HG03064 (cell line): ENCODE measurements around the gene TUBA4A.
"Not testable (repeated sequence)": the region's sequence is repeated elsewhere in the genome, so short reads cannot be mapped to it uniquely, and the experiment has no call there.

Experiments
- ATAC-seq: cut with Tn5 transposase; IDR thresholded peaks from one replicate; pipeline ENCODE4 v1.9.1; 2021; ENCODE audit warnings: low read depth; ENCODE audit not compliant: unreplicated experiment

The TUBA4A gene

DNA sequence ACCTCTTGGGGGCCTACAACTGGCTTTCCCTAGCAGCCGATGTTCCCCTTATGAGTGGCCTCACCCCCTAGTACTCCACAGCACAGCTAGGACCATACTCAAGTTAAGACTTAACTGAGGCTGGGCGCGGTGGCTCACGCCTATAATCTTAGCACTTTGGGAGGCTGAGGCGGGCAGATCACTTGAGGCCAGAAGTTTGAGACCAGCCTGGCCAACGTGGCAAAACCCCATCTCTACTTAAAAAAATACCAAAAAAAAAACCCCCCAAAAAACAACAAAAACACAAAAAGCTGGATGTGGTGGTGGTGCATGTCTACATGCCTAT is 33.4 kb upstream of the TUBA4A start:
- not testable (repeated sequence) for ATAC-seq

DNA sequence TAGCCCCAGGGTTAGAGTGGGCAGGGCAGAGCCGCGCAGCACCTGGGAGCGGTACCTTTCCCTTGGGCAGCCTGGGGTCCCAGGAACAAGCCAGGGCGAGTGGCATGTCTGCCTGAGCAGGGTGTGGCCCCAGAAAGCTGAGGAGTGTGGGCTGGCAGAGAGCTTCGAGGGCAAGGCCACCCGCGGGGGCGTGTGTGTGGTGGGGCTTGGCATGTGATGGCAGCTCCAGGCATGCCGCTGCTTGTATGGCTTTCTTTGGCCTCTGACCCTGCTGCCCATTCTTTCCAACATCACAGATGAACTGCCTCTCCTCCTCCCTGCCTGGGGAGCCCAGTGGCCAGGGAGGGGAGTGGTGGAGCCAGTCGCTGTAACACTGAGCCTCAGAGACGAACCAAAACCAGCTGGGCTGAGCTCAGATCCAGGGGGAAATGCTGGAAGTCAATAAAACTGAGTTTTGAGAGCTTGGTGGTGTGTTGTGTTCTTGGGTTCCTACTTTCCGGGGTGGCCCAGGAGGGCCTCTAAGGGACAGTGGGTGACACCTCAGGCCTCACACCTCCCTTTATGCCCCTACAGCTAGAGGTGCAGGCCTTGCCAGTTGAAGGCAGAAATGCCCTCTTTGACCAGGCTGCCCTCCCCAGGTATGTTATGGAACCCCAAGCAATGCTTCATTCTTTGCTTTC is 32.9 kb upstream of the TUBA4A start:
- no peak for ATAC-seq

DNA sequence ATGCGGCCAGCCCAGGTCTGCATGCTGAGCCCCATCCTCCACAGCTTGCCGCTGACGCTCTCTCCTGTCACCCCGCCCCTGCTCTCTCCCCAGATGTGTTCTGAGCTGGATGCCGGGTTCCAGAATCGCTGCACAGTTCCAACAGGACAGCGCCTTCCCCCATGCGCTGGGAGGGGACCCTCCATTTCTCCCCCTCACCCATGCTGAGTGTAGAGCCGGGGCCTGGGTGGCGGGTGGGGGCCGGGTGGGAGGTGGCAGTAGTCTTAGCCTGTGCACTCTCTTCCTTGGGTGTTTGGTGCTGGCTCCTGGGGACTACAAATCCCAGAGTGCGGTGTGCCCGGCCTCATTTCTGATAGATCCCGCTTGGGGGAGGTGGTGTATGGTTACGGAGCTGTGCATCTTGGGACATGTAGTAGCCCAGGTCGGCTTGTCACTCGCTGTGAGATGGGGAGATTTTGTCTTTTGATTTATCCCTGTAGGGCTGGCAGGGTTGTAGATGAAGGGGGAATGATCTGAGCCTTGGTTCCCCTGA is 32.2 kb upstream of the TUBA4A start:
- no peak for ATAC-seq

DNA sequence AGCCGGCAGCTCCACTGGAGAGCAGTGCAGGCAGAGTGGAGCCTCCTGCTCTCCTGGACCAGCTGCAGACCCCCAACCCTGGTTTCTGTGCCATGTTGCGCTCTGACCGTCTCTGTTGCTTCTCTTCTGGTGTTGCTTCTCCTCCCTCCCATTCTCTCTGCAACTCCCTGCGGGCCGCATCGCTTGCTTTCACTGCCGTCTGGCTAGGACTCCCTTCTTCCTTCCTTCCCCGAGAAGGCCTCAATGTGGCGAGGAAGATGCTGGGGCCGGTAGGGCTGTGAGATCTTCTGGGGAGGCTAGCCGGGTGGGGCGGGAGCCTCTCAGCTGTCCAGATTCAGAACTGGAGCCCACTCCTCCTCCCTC is 31.6 kb upstream of the TUBA4A start:
- no peak for ATAC-seq

DNA sequence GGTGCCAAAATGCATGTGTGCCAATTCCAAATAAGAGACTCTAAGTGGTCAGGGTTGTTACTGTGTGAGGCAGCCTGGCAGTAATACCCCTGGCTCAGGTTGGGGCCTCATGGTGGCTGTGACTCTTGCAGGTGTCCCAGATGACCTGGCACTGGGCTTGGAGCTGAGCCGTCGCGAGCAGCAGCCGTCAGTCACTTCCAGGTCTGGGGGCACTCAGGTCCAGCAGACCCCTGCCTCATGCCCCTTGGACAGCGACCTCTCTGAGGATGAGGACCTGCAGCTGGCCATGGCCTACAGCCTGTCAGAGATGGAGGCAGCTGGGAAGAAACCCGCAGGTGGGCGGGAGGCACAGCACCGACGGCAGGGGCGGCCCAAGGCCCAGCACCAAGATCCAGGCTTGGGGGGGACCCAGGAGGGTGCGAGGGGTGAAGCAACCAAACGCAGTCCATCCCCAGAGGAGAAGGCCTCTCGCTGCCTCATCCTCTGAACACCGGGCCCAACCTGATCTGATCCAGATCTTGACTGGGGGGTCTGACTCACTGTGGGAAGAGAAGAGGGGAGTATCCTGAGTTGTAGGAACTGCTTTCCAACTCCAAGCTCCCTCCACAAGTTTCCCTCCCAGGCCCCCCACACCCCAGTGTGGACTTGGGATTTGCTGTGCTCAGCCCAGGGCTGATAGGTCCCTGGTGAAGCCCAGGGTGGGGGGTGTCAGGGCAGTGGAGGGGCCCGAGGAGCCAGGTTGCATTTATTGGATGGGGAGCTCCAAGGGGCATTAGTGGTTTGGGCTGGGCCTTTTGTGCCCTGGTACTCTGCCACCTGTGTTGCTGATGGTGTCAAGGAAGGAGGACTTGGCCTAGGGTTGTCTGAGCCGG is 31.0 kb upstream of the TUBA4A start:
- ATAC-seq, result no peak

DNA sequence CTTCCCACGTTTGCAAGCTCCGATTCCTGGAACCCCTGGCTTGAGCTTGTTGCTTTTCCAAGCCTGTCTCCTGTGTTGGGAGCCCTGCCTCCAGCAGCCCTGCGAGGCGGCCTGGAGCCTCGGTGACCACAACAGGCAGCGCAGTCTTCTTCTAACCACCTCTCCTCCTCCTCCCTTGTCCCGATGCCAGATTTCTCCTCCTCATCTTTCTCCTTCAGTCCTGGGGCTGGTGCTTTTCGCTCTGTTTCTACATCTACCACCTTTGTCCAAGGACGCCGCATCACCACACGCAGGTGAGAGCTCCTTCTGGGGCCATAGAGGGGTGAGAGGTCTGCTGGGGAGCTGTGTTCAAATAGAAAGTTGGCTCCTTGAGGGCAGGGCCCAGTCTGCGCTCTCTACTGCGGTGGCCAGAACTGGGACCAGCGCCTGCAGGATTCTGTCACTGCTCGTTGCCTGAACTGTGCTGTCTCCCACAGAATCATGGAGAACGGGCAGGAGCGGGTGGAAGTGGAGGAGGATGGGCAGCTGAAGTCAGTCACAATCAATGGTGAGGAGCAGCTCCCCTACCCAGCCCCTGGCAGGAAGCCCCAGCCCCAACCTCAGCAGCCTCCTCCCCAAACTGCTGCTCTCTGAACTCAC is 29.3 kb upstream of the TUBA4A start:
- ATAC-seq, result no peak

DNA sequence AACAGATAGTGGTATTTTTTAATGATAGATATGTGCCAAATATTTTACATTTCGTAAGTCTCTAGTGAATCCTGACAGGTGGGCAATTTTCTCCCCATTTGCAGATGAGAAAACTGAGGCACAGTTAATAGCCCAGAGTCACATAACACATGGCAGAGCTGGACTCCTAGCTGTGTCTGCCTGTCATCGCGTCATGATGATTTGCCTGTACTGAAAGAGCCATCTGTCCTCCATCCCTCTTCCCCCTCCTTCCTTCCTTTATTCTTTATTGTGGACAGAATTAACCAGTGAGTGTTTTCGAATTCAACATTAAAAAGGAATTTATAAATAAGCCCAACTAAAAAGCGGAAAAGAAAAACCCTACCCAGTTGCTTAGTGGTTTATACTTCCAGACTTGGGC is 28.7 kb upstream of the TUBA4A start:
- ATAC-seq, result no peak

DNA sequence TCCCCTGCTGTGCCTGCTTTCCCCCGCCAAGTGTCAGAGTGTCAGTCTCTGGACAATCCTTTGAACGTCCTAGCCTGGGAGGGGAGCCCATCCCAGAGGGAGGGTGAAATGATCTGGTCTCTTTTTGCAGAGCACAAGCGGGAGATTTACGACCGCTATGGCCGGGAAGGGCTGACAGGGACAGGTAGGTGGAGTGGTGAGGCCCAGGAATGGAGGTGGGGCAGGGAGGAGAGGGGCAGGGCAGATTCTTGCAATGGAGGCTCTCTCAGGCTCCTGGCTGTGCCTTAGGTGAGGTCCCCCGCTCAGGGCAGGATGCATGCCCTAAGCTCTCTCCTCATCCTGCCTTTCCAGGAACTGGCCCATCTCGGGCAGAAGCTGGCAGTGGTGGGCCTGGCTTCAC is 27.9 kb upstream of the TUBA4A start:
- no peak for ATAC-seq

DNA sequence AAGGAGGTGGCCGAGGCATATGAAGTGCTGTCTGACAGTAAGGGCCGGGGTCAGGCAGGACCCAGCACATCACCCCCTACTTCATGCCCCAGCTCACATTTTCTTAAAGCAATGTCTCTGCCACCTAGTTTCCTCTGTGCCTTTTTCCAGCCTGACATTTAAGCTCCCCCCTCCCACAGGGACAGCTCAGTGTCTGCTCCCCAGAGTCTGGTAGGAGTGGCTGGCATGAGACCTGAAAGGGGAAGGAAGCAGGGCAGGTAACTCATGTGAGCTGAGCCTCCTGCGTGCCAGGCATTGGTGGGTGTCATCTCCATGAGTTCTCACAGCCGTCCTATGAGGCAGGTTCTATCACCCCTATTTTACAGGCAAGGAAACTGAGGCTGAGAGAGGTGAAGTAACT is 26.9 kb upstream of the TUBA4A start:
- no peak for ATAC-seq

DNA sequence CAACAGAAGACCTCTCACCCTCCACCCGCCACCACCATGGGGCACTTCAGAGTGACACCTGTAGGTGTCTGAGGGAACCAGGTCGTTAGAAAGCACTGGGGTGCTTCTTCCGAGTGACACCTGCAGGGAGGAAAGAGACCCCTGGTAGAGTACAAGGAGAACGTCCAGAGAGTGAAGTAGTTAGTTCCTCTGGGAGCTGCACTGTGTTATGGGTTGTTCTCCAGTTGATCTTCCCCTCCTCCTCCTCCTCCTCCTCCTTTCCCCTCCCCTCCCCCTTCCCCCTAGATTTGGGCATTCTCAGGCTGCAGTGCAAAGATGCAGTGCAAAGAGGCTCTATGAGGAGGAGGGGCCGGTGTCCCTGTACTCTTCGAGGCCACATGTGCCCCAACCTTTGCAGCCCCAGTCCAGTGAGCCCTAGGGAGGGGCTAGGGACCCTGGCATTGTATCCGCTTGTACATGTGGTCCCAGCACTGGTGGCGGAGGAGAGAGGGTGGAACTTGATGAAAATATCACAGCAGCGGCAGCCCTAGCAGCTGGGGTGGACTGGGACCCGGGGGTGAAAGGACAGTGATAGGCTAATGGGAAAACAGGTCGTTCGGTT is 26.3 kb upstream of the TUBA4A start:
- ATAC-seq, result no peak

DNA sequence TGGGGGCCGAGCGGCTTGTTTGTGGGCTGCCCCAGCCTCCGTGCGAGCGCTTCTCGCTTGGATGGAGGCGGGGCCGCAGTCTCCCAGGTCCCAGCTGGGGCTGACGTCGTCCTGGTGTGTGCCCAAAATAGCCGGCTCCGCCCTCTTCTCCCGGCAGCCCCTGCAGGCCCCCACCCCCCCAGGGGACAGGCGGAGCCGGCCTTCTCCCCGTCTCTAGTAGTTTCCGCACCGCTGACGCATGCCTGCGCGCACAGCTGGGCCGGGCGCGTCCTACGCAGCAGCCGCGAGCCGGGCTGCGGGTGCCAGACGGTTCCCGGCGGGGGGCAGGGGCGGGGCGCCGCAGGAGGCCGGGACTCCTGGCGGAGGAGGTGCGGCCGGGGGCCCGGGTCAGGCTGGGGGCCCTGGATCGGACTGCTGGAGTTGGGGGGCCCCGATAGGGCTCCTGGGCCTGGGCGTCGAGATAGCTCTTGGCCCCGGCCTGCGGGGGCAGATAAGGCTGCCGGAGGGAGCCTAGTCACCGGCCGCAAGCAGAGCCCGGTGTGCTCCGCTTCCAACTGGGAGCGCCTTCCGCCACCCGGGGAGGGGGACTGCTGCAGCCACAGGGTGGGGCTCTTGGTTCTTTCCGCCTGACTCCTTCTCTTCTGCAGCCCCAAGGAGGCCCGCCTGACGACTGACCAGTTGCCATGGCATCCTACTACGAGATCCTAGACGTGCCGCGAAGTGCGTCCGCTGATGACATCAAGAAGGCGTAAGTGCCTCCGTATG is 25.6 kb upstream of the TUBA4A start, which contains the start of gene DNAJB2:
Gene DNAJB2, plus strand, starts transcription at position 216 of the 765 bp plus-strand sequence. Its CDS starts 468 bp downstream, at position 684.
- peak; percentile 90 for ATAC-seq

DNA sequence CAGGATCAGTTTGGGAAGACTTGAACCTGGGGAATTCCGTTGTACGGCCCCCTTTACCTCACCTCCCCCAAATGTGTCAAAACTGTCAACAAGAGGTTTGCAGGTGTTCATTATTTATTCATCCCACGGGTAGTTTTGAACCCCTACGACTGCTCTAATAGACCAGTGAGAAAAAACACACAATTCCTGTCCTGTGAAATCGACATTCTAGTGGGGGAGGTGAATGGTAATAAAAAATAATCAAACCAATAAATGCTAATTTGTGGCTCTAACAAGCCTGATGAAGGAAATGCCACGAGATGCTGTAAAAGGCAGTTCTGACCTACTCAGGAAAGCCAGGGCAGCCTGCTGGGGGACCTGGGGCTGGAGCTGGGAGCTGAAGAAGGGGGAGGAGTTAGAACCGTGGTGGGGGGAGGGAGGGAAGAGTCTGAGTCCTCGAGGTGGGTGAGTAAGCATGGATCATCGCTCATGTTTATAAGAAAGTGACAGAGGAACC is 25.0 kb upstream of the TUBA4A start:
- ATAC-seq, result no peak

DNA sequence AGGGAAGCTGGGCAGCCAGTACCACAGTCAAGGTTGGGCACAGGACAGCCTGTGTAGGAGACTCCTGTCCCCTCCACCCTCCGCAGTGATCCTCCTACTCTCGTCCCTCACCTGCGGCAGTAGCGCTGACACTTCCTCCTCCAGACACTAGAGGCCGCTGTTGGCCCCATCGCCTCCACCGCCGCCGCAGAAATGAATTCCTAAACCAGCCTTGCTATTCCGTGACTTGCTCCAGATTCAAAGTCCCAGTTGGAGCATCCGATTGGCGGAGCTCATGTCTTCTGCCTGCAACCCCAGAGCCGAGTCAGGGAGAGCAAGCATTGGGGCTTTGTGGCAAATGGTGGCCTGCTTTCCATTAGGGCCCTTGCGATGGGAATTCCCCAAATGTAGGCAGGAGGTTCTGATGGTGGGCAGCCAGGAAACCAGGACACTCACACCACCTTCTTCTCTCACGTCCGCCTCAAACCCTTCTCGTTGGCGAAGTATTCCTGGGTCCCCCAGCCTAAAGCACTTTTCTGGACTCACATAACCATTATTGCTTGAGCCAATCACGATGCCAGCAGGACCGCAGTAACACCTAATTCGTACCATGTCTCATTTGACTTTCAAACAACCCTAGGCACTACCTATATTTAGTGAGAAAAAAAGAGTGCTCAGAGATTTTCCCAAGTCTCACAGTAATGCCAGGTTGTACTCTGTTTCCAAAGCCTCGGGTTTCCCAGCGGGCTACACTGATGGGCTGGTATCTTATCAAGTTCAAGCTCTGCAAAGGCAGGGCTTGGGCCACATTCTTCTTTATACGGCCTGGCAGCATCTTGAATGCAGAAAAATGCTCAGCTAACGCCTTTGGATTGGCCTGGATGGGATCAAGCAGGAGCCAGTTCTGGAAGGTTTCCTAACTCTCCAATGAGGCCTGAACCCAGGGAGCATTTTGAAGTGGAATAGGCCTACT is 24.3 kb upstream of the TUBA4A start:
- ATAC-seq, result no peak

DNA sequence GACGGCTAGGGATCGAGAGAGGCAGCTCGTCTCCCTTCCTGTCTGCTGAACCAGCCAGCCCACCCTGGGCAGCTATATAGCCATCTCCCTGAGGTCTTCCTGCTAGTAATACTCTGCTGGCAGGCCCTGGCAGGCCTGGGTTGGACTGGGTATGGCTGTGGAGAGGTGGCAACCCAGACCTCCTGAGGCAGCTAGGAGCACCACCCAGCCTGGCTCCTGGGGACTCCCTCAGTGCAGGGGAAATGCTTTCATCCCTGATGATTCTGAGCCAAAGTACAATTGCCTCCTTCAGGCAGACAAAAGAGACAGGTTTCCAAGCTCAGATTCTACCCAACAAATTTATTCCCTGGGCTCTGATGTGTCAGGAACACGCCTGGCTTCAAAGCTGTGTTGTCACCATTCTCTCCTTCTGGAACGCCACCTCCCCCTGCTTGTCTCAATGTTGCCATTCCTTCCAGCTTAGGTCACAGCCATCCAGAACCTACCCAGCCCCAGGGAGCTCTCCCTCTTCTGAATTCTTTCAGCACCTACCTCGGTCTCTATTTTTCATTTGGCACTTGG is 20.7 kb upstream of the TUBA4A start:
- ATAC-seq, result no peak

DNA sequence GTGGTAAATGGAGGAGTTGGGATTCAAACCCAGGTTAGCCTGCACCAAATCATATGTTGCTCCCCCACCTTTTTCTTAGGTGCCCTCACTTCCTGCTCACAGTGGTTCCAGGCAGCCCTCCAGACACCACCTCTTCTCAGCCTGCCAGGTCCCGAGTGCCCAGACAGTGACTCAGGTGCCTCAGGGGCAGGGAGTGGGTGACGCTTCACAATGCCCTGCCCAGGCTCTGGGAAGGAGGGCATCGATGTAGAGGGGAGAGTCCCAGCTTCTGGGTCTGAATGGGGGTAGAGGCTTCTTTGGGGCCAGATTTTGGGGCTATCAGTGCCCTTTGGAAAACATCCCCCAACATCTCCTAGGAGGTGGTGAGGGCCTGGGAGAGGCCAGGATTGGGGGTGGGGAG is 20.2 kb upstream of the TUBA4A start:
- ATAC-seq, result no peak

DNA sequence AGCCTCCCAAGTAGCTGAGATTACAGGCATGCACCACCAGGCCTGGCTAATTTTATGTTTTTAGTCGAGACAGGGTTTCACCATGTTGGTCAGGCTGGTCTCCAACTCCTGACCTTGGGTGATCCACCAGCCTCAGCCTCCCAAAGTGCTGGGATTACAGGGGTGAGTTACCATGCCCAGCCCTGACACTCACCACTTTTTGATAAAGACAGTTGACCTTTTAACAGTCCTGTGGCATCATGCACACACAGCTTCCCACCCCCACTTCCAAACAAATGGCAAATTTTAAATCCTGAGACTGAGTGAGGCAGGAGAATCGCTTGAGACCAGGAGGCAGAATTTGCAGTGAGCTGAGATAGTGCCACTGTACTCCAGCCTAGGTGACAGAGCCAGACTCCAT is 19.3 kb upstream of the TUBA4A start:
- ATAC-seq, result no peak

DNA sequence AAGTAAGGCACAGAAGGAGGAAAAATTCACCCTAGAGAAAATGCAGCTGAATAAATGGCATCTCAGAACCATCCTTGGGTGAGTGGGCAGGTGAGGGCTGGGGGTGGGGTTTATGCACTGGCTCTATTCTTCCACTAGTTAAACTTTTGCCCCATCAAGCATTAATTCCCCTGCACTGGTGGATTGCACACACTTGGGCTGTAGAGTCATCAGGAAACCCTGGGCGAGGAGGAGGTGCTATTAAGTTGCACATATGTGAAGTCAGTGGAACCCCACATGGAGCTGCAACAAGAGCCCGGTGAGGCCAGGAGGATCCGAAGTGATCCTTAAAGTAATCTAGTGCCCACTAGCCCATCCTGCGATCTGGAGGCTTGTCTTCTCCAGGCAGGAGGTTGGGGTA is 18.6 kb upstream of the TUBA4A start:
- no peak for ATAC-seq

DNA sequence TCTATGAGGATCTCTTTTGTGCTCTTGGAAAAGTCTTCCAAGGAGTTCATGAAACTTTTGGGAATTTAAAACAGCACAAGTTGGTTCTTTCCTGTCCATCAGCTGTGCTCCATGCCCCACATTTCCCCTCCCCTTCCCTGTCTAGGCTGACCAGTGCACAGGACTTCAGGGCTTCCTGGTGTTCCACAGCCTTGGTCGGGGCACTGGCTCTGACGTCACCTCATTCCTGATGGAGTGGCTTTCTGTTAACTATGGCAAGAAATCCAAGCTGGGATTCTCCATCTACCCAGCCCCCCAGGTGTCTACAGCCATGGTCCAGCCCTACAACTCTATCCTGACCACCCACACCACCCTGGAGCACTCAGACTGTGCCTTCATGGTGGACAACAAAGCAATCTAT is 17.3 kb upstream of the TUBA4A start:
- no peak for ATAC-seq

DNA sequence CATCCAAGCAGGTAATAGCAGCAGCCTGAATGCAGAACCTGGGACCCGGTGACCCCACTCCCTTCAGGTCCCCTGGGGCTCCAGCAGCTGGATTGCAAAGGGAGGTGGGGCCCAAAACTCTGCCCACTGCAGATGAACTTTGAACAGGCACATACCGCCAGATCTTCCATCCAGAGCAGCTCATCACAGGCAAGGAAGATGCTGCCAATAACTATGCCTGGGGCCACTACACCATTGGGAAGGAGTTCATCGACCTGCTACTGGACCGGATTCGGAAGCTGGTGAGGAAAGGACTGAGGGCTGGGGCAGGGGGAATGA is 16.3 kb upstream of the TUBA4A start:
- no peak for ATAC-seq
